ENCODE results near the gene ZNF23. TPM values are rescaled to one million over a fixed set of nuclear protein-coding genes. Genes with fewer than 3 reads are reported as not detected.
A peak's percentile ranks its signal among the peaks of the same experiment; 100 is the strongest.

The ZNF23 gene
- polyA plus RNA-seq, 10 donors, result 9.1 to 14.0 (median 10.6) TPM

- no peak for DNase-seq
These were observed 33.2 kb downstream of the ZNF23 start for GRCh38 chr16:71428883-71429282.

- no peak for DNase-seq
These were observed 33.7 kb downstream of the ZNF23 start for GRCh38 chr16:71428385-71428784.

- DNase-seq, result no peak
These were observed 35.0 kb downstream of the ZNF23 start for GRCh38 chr16:71426880-71427615.

GRCh38 chr16:71426069-71426879 lies 35.8 kb downstream of the ZNF23 start:
- DNase-seq, result peak in 1 of 3 donors; percentile 55

GRCh38 chr16:71425746-71426068 lies 36.3 kb downstream of the ZNF23 start:
- no peak for DNase-seq

GRCh38 chr16:71424626-71425025 lies 37.4 kb downstream of the ZNF23 start:
- DNase-seq, result no peak

GRCh38 chr16:71423865-71424264 lies 38.2 kb downstream of the ZNF23 start:
- DNase-seq, result no peak

- DNase-seq, result no peak
These were observed 39.0 kb downstream of the ZNF23 start for GRCh38 chr16:71423016-71423415.

GRCh38 chr16:71421911-71422310 lies 40.1 kb downstream of the ZNF23 start:
- no peak for DNase-seq

GRCh38 chr16:71414038-71414437 lies 48.0 kb downstream of the ZNF23 start:
- DNase-seq, result no peak

- no peak for DNase-seq
These were observed 48.7 kb downstream of the ZNF23 start for GRCh38 chr16:71413341-71413740.

- DNase-seq, result peak; percentile 54 to 78 (median 67)
These were observed 49.5 kb downstream of the ZNF23 start for GRCh38 chr16:71412270-71413160.

- no peak for DNase-seq
These were observed 51.9 kb downstream of the ZNF23 start for GRCh38 chr16:71410146-71410545.

- no peak for DNase-seq
These were observed 52.9 kb downstream of the ZNF23 start for GRCh38 chr16:71409011-71409775.

- no peak for DNase-seq
These were observed 53.5 kb downstream of the ZNF23 start for GRCh38 chr16:71408536-71408935.

GRCh38 chr16:71407731-71408130 lies 54.3 kb downstream of the ZNF23 start:
- DNase-seq, result no peak

- DNase-seq, result no peak
These were observed 55.3 kb downstream of the ZNF23 start for GRCh38 chr16:71406724-71407123.

GRCh38 chr16:71406316-71406715 lies 55.7 kb downstream of the ZNF23 start:
- no peak for DNase-seq

GRCh38 chr16:71404364-71404763 lies 57.7 kb downstream of the ZNF23 start:
- no peak for DNase-seq

GRCh38 chr16:71402674-71403073 lies 59.4 kb downstream of the ZNF23 start:
- DNase-seq, result no peak

GRCh38 chr16:71402007-71402406 lies 60.0 kb downstream of the ZNF23 start:
- no peak for DNase-seq

Measured in muscle of back (tissue), 11 donors.